Peyer's patch (tissue), 4 donors: ENCODE results near the gene ODAD4. TPM values are rescaled to one million over a fixed set of nuclear protein-coding genes. Genes with fewer than 3 reads are reported as not detected.

Experiments
- DNase-seq, 3 donors: peaks; one replicate each; pipeline ENCODE4 v3.0.0-alpha.2; 2017 to 2019
- H3K27ac ChIP-seq, 4 donors: fragments of 200-600 bp; sonication (generic); one replicate each; pipeline ENCODE4 v1.5.1; 2016 to 2019
- H3K27me3 ChIP-seq, 2 donors: fragments of 200-600 bp; sonication (generic); one replicate each; pipeline ENCODE4 v1.5.1; 2019
- H3K36me3 ChIP-seq, 3 donors: fragments of 200-600 bp; sonication (generic); one replicate each; pipeline ENCODE4 v1.5.1; 2016 to 2019
- H3K4me1 ChIP-seq, 4 donors: fragments of 200-600 bp; sonication (generic); one replicate each; pipeline ENCODE4 v1.5.1; 2016 to 2019
- H3K4me3 ChIP-seq, 4 donors: fragments of 200-600 bp; sonication (generic); 1 replicate in 3 of 4; 2 replicates in 1 of 4; pipeline ENCODE4 v1.5.1; 2016 to 2019; ENCODE audit warnings: mild to moderate bottlenecking in 1 of 4
- H3K9me3 ChIP-seq, 4 donors: fragments of 200-600 bp; sonication (generic); one replicate each; pipeline ENCODE4 v1.5.1; 2016 to 2019; ENCODE audit warnings: mild to moderate bottlenecking in 1 of 4
- CTCF ChIP-seq, 6 experiments: fragments of 450-650 bp in 4 of 6; fragments of 200-600 bp in 2 of 6; sonication (generic) in 1 of 6; IDR thresholded peaks; one replicate each; pipeline ENCODE4 v1.5.1; 2017 to 2019; ENCODE audit warnings: antibody characterized with exemption in 6 of 6, mild to moderate bottlenecking in 3 of 6, moderate library complexity in 1 of 6
- POLR2A ChIP-seq, 2 donors: fragments of 450-650 bp; IDR thresholded peaks; one replicate each; pipeline ENCODE4 v1.5.1; 2017; ENCODE audit warnings: antibody characterized with exemption in 2 of 2, mild to moderate bottlenecking in 2 of 2, moderate library complexity in 2 of 2
- total RNA-seq, 4 donors: library from RNA; depleted of rRNA; stranded (reverse); fragments of >200 nt; gene quantifications; one replicate each; pipeline ENCODE4 v1.1.0, GENCODE V29; 2016

ODAD4 gene
- total RNA-seq, 4 donors from 2014 or later = 2.1 TPM; not detected in 3

GRCh38 chr17:41907633-41908539 is 22.5 kb upstream of the ODAD4 start:
- TF ChIP-seq CTCF (IDR thresholded peaks at IDR 0.05) (no peak), POLR2A (IDR thresholded peaks at IDR 0.05) (no peak)
- Histone ChIP-seq H3K27ac (peak overlapping the region in 3 of 4 donors; percentile 3 to 62 (median 61)), H3K27me3 (no peaks in the 10 kb centered on the region), H3K9me3 (no peaks in the 10 kb centered on the region), H3K4me1 (peaks cover 0 to 22% (median 0%) of the 10 kb centered on the region in 4 donors), H3K4me3 (no peak overlapping the region), H3K36me3 (peaks cover 0 to 86% (median 0%) of the 10 kb centered on the region in 3 donors)
- peak in 2 of 3 donors; percentile 75 to 79 for DNase-seq

- Histone ChIP-seq H3K4me3 (no peak overlapping the region), H3K27ac (peak overlapping the region in 1 of 4 donors; percentile 2), H3K4me1 (peaks cover 0 to 28% (median 0%) of the 10 kb centered on the region in 4 donors), H3K27me3 (no peaks in the 10 kb centered on the region), H3K36me3 (peaks cover 0 to 87% (median 0%) of the 10 kb centered on the region in 3 donors), H3K9me3 (no peaks in the 10 kb centered on the region)
- DNase-seq = no peak
- no peak for TF ChIP-seq CTCF (IDR thresholded peaks at IDR 0.05)
- TF ChIP-seq POLR2A (IDR thresholded peaks at IDR 0.05) = no peak
Observed at GRCh38 chr17:41909088-41909487, 21.3 kb upstream of the ODAD4 start.

GRCh38 chr17:41910701-41911391 is 19.6 kb upstream of the ODAD4 start:
- H3K4me3 ChIP-seq = no peak overlapping the region
- no peaks in the 10 kb centered on the region for H3K9me3 ChIP-seq
- peaks cover 0 to 45% (median 0%) of the 10 kb centered on the region in 4 donors for H3K4me1 ChIP-seq
- H3K36me3 ChIP-seq = peaks cover 0 to 72% (median 0%) of the 10 kb centered on the region in 3 donors
- DNase-seq = no peak
- H3K27me3 ChIP-seq = no peaks in the 10 kb centered on the region
- H3K27ac ChIP-seq = no peak overlapping the region
- TF ChIP-seq CTCF (IDR thresholded peaks at IDR 0.05) = no peak
- TF ChIP-seq POLR2A (IDR thresholded peaks at IDR 0.05) = no peak

GRCh38 chr17:41912925-41913324 is 17.5 kb upstream of the ODAD4 start:
- H3K4me1 ChIP-seq = peaks cover 0 to 46% (median 4%) of the 10 kb centered on the region in 4 donors
- TF ChIP-seq POLR2A (IDR thresholded peaks at IDR 0.05) = no peak
- TF ChIP-seq CTCF (IDR thresholded peaks at IDR 0.05) = no peak

GRCh38 chr17:41913798-41914197 is 16.6 kb upstream of the ODAD4 start:
- Histone ChIP-seq H3K27ac (peak overlapping the region in 1 of 4 donors; percentile 32), H3K27me3 (no peaks in the 10 kb centered on the region), H3K9me3 (no peaks in the 10 kb centered on the region), H3K4me3 (no peak overlapping the region), H3K4me1 (peaks cover 0 to 42% (median 4%) of the 10 kb centered on the region in 4 donors), H3K36me3 (peaks cover 0 to 48% (median 0%) of the 10 kb centered on the region in 3 donors)
- TF ChIP-seq POLR2A (IDR thresholded peaks at IDR 0.05) (no peak), CTCF (IDR thresholded peaks at IDR 0.05) (no peak)
- DNase-seq = no peak

More at GRCh38 chr17:41912925-41913324, 17.5 kb upstream of the ODAD4 start:
- no peak for DNase-seq
- Histone ChIP-seq H3K27ac (no peak overlapping the region), H3K36me3 (peaks cover 0 to 53% (median 0%) of the 10 kb centered on the region in 3 donors), H3K4me3 (no peak overlapping the region), H3K27me3 (no peaks in the 10 kb centered on the region), H3K9me3 (no peaks in the 10 kb centered on the region)
